B cell (primary cell): Measurements from ENCODE around the gene SRRM4.

Experiments used
- CTCF ChIP-seq: fragments of 200-600 bp; IDR thresholded peaks from one replicate; pipeline ENCODE4 v1.8.0; 2022; ENCODE audit warnings: antibody characterized with exemption, mild to moderate bottlenecking
- EZH2 ChIP-seq: IDR thresholded peaks from 2 replicates; pipeline ENCODE4 v1.6.1; 2012; ENCODE audit warnings: borderline replicate concordance, low read depth, mild to moderate bottlenecking, moderate library complexity, low read length; ENCODE audit not compliant: insufficient read depth, poor library complexity, severe bottlenecking

- TF ChIP-seq CTCF (no peak), EZH2 (no peak)
Measured at GRCh38 chr12:119195256-119195655, 213.9 kb downstream of the SRRM4 start.
